ENCODE results near the gene SLC2A8.
A peak's percentile ranks its signal among the peaks of the same experiment; 100 is the strongest.

Gene SLC2A8

GRCh38 chr9:127423934-127424675 lies 27.1 kb downstream of the SLC2A8 start, which contains the start of gene ZNF79:
ZNF79 (plus strand) TSS chr9:127424382; CDS start chr9:127424788, 406 bp downstream.
- peak; percentile 58 to 95 (median 89) for DNase-seq

- DNase-seq: peak in 7 of 56 donors; percentile 43 to 77 (median 63)
Observed at GRCh38 chr9:127424676-127424999, 27.7 kb downstream of the SLC2A8 start.

- DNase-seq: no peak
Observed at GRCh38 chr9:127426756-127427155, 29.8 kb downstream of the SLC2A8 start.

GRCh38 chr9:127428348-127428747 lies 31.4 kb downstream of the SLC2A8 start:
- DNase-seq: no peak

- no peak for DNase-seq
Observed at GRCh38 chr9:127430415-127430814, 33.4 kb downstream of the SLC2A8 start.

DNA sequence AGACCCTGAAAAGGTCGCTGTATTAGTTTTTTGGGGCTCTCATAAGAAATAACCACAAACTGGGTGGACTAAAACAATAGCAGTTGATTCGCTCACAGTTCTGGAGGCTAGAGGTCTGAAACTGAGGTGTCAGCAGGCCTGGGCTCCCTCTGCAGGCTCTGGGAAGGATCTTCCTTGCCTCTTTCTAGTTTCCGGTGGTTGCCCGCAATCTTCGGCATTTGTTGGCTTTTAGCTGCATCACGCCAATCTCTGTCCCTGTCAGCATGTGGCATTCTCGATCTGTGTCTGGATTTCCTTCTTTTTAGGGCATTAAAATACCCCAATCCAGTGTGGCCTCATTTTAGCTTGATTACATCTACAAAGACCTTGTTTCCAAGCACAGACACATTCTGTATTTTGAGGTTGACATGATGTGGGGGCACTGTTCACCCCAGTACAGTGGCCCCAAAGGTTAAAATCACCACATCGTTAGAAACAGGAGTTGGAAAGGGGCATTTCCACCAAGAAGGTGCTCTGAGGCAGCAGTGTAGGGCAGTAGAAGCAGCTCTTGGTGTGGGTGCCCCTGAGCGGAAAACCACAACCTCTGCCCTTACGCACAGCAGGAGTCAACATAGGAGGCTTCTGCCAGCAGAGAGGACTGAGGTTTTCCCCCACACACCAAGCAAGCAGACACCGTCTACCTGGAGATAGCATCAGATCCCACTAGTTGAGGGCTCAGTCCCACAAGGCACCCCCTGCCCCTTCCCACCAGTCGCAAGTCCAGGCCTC lies 40.7 kb downstream of the SLC2A8 start:
- no peak for DNase-seq

DNA sequence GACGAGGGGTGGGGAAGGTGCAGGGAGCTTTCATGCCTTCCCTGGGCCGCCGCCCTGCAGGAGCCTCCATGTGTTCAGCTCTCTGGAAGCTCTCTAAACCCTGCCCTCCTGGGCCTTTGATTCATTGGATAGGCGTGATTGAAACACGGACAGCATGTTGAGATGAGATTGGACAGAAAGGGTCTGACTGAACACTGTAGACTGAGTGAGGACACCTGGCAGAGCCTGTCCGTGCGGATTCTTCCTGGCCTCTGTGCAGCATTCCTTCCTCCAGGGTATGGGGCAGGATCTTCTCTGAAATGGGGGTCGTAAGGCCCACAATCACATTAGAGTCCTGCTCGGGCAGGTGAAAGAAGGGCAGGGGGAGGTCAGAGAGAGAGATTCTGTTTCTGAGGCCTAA lies 41.4 kb downstream of the SLC2A8 start:
- no peak for DNase-seq

DNA sequence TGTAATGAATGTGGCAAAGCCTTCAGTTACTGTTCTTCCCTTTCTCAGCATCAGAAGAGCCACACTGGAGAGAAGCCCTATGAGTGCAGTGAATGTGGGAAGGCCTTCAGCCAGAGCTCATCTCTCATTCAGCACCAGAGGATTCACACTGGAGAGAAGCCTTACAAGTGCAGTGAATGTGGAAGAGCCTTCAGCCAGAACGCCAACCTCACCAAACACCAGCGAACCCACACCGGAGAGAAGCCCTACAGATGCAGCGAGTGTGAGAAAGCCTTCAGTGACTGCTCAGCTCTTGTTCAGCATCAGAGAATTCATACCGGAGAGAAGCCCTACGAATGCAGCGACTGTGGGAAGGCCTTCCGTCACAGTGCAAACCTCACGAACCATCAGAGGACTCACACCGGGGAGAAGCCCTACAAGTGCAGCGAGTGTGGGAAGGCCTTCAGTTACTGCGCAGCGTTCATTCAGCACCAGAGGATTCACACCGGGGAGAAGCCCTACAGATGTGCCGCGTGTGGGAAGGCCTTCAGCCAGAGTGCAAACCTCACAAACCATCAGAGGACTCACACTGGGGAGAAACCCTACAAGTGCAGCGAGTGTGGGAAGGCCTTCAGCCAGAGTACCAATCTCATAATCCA lies 47.4 kb downstream of the SLC2A8 start:
- no peak for DNase-seq

DNA sequence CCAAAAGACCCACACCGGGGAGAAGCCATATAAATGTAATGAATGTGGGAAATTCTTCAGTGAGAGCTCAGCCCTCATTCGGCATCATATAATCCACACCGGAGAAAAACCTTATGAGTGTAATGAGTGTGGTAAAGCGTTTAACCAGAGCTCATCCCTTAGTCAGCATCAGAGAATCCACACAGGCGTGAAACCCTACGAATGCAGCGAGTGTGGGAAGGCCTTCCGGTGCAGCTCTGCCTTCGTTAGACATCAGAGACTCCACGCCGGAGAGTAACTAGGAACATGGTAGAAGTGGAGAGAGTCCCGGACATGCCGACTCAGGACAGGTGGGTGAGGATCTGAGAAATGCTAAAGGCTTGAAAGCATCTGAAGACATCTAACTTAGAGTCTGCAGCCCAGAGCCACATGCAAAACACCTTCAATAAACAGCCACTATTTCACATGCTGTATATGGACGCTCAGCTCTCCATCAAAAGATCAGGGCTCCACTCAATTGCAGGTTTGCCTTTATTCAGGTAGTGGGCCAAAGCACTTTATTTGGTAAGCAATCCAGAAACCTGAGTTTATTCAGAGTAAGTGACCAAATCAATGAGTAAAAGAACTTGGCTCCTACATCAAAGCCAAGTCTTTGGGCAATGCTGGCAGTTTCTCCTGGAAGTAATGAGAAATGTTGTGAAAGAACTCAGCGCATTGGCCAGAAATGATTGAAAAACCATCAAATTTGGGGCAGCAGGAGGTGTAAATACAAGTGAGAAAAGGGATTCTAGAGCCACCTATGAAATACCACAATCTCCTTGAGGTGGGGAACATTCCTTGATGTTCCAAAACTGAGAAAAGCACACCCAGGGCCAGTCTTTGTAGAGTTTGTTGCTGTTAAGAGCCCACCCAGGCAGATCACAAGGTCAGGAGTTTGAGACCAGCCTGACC lies 48.2 kb downstream of the SLC2A8 start:
- DNase-seq: no peak

DNA sequence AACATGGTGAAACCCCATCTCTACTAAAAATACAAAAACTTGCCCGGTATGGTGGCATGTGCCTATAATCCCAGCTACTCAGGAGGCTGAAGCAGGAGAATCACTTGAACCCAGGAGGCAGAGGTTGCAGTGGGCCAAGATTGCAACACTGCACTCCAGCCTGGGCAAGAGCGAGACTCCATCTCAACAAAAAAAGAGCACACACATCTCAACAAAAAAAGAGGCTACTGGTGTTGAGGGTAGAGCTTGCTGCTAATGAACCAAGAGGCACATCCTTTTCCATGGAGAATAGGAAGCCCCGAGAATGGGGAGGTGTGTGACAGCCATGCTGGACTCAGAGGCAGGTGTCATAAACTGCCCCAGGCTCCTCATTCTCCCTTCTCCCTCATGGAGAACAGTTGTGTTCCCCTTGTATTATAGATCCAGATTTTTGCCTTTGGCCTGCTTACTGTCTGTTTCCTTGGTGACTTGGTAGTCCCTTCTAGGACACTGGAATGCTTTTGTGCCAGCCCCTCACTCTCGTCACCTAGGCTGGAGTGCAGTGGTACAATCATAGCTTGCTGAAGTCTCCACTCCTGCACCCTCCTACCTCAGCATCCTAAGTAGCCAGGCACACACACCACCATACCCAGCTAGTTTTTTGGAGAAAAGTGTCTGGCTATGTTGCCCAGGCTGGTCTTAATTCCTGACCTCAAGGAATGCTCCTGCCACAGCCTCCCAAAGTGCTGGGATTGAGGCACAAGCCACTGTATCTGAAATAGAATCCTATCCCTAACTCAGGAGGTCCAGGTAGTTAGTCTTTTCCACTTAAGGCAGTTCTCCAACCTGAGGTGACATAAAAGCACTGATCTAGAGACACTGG lies 49.1 kb downstream of the SLC2A8 start:
- DNase-seq: no peak

DNA sequence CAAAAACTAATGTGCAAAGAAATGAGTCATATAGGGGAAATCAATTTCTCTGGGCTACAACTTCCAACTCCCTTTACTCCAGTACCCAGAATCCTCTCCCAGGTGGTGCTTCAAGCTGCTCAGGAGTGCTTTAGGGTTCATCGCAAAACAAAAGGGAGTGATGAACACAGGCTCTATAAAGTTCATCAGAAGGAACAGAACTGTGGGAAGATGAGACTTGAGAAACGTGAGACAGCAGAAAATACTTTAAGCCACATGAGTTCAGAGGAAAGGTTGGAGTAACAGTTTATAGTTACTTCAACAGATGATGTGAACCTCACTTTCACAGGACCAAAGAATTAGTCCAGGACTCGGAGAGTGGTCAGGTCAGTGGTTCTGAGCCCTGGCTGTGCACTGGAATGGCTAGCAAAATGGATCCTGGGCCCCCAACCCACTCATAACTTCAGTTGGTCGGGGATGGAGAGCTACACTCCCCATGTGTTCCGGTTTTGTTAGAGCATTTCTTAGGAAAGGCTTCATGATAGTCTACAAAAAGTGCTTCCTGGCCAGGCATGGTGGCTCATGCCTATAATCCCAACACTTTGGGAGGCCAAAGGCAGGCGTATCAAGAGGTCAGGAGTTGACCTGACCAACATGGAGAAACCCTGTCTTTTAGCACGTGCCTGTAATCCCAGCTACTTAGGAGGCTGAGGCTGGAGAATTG lies 49.9 kb downstream of the SLC2A8 start:
- no peak for DNase-seq

- DNase-seq: no peak
Observed at GRCh38 chr9:127447416-127448111, 50.6 kb downstream of the SLC2A8 start.

DNA sequence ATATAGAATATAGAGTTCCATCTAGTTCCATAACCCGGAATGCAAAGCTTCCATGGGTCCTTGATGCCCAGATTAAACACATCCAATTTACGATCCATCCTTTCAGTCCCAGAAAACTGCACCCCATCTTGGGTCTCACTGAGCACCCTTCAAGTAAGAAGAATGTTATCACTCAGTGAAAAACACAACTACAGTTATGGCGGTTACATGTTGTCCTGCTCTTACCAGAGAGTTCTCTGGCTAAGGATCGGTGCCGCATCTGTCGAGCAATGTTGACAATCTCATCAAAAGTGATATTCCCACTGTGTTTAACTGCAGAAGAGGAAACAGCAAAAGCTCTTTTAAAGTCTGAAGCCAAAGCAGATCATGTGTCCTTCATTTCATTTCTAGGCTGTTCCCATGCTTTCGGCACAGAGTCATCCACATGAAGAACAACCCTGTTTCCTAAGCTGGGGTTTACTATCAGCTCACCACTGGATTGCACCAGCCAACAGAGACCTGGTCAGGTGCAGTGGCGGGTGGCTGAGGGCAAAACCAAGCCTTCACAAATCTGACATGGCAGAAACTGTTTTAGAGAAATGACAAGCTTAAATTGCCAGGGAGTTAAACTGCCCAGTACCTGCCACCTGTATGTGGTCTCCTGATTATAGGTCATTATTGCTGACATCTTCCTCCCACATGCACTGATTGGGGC lies 51.3 kb downstream of the SLC2A8 start:
- DNase-seq: no peak

GRCh38 chr9:127449332-127449966 lies 52.5 kb downstream of the SLC2A8 start:
- DNase-seq: no peak

DNA sequence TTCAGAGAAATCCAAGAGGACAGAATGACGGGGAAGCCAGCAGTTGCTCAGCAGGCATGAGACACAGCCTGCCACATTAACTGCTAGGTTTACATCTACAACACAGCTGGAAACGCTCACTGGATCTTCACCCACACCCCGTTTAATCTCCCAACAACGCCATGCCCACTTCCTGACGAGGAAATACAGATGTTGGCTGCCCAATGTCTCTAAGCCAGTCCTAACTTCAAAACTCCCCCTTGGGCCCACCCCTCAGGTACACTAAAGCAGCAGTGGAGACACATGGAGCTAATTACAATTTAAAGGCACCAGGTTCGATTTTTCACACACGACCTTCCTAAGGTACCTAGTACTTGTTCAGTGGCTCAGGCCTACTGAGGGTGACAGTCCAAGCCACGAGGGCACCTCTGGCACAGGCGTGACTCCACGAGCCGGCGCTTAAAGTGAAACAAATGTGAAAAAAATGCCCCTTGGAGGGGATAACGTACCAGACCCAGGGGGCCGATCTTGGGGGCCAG lies 53.3 kb downstream of the SLC2A8 start:
- peak in 6 of 56 donors; percentile 26 to 50 (median 37) for DNase-seq

GRCh38 chr9:127450830-127451607 lies 54.0 kb downstream of the SLC2A8 start, which contains the start of the genes LRSAM1 and RPL12:
LRSAM1 (plus strand) TSS chr9:127451510; CDS start chr9:127454528, 3,018 bp downstream.
RPL12 (minus strand) TSS chr9:127451406; CDS start chr9:127451317, 89 bp downstream.
- DNase-seq: peak; percentile 65 to 97 (median 91)

DNA sequence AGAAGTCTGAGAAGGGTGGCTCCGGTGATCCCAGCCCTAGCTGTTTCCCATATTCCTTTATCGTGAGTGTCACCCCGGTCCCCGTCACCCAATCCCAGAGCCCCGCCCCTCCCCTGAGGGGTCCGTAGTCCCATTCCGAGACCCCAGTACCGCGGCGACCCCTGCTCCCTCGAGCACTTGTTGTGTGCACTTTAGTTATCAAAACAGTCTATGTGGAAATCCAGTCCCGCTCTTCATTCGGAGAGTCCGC lies 54.6 kb downstream of the SLC2A8 start:
- DNase-seq: peak in 1 of 56 donors; percentile 56

All from nucleus accumbens (tissue), 56 donors.